Astrocyte (in vitro differentiated cells and primary cell): ENCODE data around the gene IQSEC2.

ENCODE experiments used
- CTCF ChIP-seq: IDR thresholded peaks from 2 replicates; pipeline ENCODE4 v1.5.1; 2011; ENCODE audit warnings: low read depth, mild to moderate bottlenecking, inconsistent platforms, low read length, moderate library complexity; ENCODE audit not compliant: insufficient read depth
- EZH2 ChIP-seq: IDR thresholded peaks from 2 replicates; pipeline ENCODE4 v1.6.1; 2012; ENCODE audit warnings: mild to moderate bottlenecking, low read length, inconsistent platforms; ENCODE audit not compliant: insufficient read depth

- TF ChIP-seq CTCF (no peak), EZH2 (no peak)
These were observed 40.6 kb upstream of the IQSEC2 start for GRCh38 chrX:53321943-53322497.
